GM18508 (cell line): Measurements from ENCODE around the gene KCNH2.

Experiments
- ATAC-seq: cut with Tn5 transposase; IDR thresholded peaks from one replicate; pipeline ENCODE4 v1.9.1; 2021; ENCODE audit warnings: moderate number of reproducible peaks; ENCODE audit not compliant: insufficient read depth, unreplicated experiment

KCNH2 gene

GRCh38 chr7:150951181-150951520 is 27.0 kb downstream of the KCNH2 start:
- no peak for ATAC-seq

- ATAC-seq = no peak
Observed at GRCh38 chr7:150950496-150951180, 27.5 kb downstream of the KCNH2 start.

DNA sequence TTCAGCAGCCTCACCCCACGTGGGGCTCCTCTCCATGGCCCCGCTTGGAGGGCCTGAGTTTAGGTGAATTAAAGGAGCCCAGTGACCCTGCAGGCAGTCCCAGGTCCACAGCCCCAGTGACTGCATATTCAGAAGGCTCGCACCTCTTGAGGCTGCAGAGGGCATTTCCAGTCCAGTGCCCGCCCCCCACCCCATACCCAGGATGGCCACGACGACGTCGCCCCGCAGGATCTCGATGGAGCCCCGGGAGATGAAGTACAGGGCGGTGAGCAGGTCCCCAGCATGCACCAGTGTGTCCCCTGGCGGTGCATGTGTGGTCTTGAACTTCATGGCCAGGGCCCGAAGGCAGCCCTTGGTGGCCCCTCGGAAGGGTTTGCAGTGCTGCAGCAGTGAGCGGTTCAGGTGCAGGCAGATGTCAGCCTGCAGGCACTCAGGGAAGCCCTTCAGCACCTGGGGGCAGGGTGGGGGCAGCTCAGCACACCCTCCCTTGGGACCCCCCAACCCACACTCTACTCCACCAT is 28.1 kb downstream of the KCNH2 start:
- ATAC-seq = no peak

- ATAC-seq = no peak
Observed at GRCh38 chr7:150949564-150949963, 28.6 kb downstream of the KCNH2 start.

GRCh38 chr7:150948791-150949251 is 29.3 kb downstream of the KCNH2 start:
- ATAC-seq = no peak

DNA sequence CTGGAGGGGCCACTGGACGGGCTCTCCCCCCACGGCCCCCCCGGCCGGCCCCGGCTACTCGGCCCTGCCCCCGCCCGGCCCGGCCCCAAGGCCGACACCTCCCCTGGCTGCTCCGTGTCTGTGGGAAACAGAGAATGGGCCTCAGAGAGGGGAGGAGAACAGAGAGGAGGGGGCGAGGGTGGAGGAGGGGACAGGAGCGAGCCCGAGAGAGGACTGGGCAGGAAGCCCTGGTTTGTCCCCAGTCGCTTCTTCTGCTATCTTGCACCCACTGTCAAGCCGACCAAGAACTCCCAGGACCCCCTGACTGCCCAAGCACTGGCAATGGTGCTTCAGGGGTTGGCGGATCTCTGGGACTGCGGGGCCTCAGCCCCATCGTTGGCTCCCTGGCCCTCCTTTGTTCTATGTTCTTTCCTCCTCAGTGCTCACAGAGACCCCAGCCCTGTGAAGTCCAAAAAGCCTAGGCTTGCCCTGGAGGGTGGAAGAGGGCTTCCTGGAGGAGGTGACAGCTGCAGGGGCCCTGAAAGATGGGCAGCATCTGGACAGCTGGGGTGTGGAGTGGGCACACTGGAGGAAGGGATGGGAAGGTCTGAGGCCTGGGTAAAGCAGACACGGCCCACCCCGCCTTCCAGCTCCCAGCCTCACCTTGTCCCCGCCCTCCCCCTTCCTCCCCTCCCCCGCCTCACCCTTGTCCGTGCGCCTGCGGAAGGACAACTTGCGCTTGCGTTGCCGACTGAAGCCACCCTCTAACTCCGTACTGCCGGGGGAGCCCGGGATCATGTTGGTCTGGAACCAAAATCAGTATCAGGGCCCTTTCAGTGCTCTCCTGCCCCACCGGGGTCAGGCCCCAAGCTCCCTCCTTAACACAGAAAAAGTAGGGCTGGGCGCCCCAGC is 30.1 kb downstream of the KCNH2 start:
- no peak for ATAC-seq

- ATAC-seq = no peak
Observed at GRCh38 chr7:150947241-150947745, 30.8 kb downstream of the KCNH2 start.

- no peak for ATAC-seq
Observed at GRCh38 chr7:150946421-150947240, 31.5 kb downstream of the KCNH2 start.

DNA sequence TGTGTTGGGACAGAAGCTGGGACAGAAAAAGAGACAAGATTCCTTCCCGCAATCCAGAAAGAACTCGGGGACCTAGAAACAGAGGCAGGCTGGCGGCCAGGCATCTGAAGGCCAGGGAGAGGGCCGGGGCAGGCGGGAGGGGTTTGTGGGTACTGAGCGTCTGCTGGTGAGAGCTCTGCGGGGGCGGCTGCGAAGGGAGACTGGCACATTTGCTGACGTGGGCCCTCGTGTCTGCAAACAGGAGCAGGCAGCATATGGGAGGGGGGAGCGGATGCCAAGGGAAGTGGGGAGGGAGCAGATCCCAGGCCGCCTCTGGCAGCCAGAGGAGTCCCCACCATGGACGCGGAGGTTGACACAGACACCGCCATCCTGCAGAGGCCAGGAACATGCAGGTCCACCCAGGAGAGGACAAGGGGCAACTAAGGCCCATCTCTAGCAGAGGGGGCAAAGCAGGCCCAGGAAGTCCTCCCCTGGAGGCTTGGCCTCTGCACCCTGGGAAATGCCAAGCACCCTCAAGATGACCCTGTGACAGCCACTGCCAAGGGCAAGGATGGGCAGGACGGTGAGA is 32.2 kb downstream of the KCNH2 start:
- no peak for ATAC-seq

- no peak for ATAC-seq
Observed at GRCh38 chr7:150945171-150945852, 32.8 kb downstream of the KCNH2 start.

DNA sequence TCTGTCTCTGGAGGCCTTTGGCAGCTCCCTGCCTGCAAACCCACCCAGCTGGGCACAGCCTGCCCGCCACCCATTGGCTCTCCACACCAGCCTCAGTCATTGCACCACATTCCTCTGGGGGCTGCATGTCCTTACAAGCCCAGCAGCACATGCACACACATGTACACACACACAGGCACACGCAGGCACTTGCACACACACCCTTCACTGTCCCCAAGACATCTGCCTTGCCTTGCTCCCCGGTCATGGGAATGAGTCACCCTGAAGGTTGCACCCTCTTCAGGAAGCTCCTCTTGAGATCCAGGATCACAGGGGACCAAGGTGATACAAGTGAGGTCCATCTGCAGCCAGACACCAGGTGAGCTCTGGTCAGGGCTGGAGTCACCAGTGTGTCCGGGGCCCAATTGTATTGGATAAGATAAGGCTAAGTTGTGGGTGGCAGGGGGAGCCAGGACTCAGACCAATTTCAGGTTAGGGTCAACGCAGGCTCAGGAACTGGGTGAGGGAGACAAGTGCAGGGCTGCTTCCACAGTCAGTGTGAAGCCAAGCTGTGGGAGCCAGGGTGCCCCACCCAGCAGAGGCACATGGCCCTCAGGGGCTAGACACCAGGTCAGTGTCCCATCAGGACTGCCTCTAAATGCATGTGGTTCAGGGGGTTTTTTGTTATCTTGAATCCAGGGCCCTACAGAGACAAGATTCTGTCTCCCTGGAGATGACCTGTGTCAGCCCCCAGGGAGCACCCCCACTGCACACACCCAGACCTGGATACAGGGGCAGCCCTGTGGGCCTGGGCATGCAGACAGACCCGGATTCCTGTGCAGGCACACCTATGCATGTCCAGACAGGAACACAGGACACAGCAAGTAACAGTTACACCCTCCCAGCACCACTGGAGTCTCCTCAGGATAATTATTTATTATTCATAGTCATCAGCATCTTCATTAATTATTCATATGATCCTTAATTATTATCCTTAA is 33.8 kb downstream of the KCNH2 start:
- ATAC-seq = no peak

DNA sequence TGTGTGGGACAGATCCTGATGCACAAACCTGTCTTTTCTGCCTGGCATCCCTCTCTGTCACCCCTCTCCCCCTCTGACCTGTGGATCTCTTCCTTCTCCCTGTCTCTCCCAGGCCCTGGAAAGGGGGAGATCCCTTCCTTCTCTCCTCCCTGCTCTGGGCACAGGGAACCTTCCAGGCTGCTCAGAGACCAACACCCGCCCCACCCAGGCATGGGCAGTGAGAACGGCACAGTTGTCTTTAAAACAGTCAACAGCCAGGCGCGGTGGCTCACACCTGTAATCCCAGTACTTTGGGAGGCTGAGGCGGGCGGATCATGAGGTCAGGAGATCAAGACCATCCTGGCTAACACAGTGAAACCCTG is 34.7 kb downstream of the KCNH2 start:
- no peak for ATAC-seq

- ATAC-seq = no peak
Observed at GRCh38 chr7:150942591-150943452, 35.3 kb downstream of the KCNH2 start.

DNA sequence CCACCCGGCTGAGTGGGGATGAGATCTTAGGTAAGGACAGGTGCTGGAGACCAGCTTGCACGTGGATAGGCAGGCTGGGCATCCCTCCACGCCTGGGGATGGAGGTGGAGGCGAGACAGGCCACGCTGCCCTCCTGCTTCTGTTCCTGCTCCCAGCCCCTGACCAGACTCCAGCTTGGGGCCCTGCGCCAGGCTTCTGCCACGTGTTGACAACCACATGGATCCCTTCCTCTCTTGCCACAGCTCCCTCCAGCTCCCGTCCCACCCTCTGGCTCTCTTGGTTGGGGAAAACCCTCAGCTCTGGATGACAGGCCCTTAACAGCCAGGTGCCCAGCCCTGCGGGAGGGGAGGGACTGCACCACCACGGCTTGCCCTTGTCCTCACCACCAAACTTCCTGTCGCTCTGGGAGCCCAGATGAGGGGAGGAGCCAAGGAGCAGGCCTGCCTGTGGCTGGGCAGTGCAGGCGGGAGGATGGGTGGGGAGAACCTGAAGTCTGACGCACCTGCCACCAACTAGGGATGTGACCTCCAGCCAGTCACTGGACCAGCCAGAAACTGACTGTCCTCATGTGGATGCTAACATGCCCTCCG is 36.0 kb downstream of the KCNH2 start:
- no peak for ATAC-seq

GRCh38 chr7:150941351-150942000 is 36.6 kb downstream of the KCNH2 start:
- no peak for ATAC-seq

GRCh38 chr7:150940431-150941102 is 37.6 kb downstream of the KCNH2 start:
- no peak for ATAC-seq
